ENCODE measurements around the gene HRH2. TPM values are rescaled to one million over a fixed set of nuclear protein-coding genes. Genes with fewer than 3 reads are reported as not detected.

The HRH2 gene
- total RNA-seq, 2 donors from 2014 or later, result 0.78 TPM; not detected in 1

GRCh38 chr5:175711472-175712312 is 53.8 kb downstream of the HRH2 start:
- intact Hi-C loops (cut with DNase I), result loop anchor here (5.0 kb wide), 1 partner anchor 179 kb away; no protein-coding TSS in a partner anchor

GRCh38 chr5:175712313-175712680 is 54.4 kb downstream of the HRH2 start:
- no peaks in the 10 kb centered on the region for H3K36me3 ChIP-seq (replicated peaks in 1 of 2; ENCODE audit: insufficient read depth in 1 of 2, low read depth in 2 of 2)
- no peak for ATAC-seq
- WGBS, 2 donors, result 89 to 91% methylated on average over 6 to 8 of the region's 8 CpGs
- TF ChIP-seq, protein P1, sequence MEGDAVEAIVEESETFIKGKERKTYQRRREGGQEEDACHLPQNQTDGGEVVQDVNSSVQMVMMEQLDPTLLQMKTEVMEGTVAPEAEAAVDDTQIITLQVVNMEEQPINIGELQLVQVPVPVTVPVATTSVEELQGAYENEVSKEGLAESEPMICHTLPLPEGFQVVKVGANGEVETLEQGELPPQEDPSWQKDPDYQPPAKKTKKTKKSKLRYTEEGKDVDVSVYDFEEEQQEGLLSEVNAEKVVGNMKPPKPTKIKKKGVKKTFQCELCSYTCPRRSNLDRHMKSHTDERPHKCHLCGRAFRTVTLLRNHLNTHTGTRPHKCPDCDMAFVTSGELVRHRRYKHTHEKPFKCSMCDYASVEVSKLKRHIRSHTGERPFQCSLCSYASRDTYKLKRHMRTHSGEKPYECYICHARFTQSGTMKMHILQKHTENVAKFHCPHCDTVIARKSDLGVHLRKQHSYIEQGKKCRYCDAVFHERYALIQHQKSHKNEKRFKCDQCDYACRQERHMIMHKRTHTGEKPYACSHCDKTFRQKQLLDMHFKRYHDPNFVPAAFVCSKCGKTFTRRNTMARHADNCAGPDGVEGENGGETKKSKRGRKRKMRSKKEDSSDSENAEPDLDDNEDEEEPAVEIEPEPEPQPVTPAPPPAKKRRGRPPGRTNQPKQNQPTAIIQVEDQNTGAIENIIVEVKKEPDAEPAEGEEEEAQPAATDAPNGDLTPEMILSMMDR (IDR thresholded peaks at IDR 0.05), result no peak
- TF ChIP-seq POLR2A (IDR thresholded peaks at IDR 0.05), result no peak
- H3K9me3 ChIP-seq, result peaks cover 0 to 13% (median 0%) of the 10 kb centered on the region in 3 donors
- H3K4me3 ChIP-seq, result no peak overlapping the region
- H3K27ac ChIP-seq, result no peak overlapping the region
- intact Hi-C loops (cut with DNase I), result loop anchor here (5.0 kb wide), 1 partner anchor 180 kb away; no protein-coding TSS in a partner anchor
- H3K27me3 ChIP-seq, result no peaks in the 10 kb centered on the region
- H3K4me1 ChIP-seq, result no peaks in the 10 kb centered on the region
- DNase-seq, result no peak

More at GRCh38 chr5:175711472-175712312, 53.8 kb downstream of the HRH2 start:
- 86 to 89% methylated on average over 20 of the region's 20 CpGs for WGBS, 2 donors
- TF ChIP-seq POLR2A (IDR thresholded peaks at IDR 0.05), result no peak
- TF ChIP-seq, protein P1 (IDR thresholded peaks at IDR 0.05), result no peak
- no peak overlapping the region for H3K4me3 ChIP-seq
- peaks cover 0 to 8% (median 0%) of the 10 kb centered on the region in 3 donors for H3K9me3 ChIP-seq
- DNase-seq, result no peak
- no peak for ATAC-seq
- H3K36me3 ChIP-seq (replicated peaks in 1 of 2; ENCODE audit: insufficient read depth in 1 of 2, low read depth in 2 of 2), result no peaks in the 10 kb centered on the region
- H3K4me1 ChIP-seq, result peaks cover 3% of the 10 kb centered on the region
- H3K27me3 ChIP-seq, result no peaks in the 10 kb centered on the region
- no peak overlapping the region for H3K27ac ChIP-seq

- no peak for TF ChIP-seq POLR2A (IDR thresholded peaks at IDR 0.05)
- TF ChIP-seq, protein P1 (IDR thresholded peaks at IDR 0.05), result no peak
- DNase-seq (no peak), ATAC-seq (no peak)
- WGBS, 2 donors, result 41 to 47% methylated on average over 9 to 11 of the region's 11 CpGs
- peaks cover 0 to 13% (median 0%) of the 10 kb centered on the region in 3 donors for H3K9me3 ChIP-seq
- no peak overlapping the region for H3K27ac ChIP-seq
- intact Hi-C loops (cut with DNase I), result loop anchor here (5.0 kb wide), 1 partner anchor 180 kb away; no protein-coding TSS in a partner anchor
- no peak overlapping the region for H3K4me3 ChIP-seq
- H3K27me3 ChIP-seq, result no peaks in the 10 kb centered on the region
- H3K4me1 ChIP-seq, result no peaks in the 10 kb centered on the region
- no peaks in the 10 kb centered on the region for H3K36me3 ChIP-seq (replicated peaks in 1 of 2; ENCODE audit: insufficient read depth in 1 of 2, low read depth in 2 of 2)
Measured at GRCh38 chr5:175712681-175713085, 54.8 kb downstream of the HRH2 start.

DNA sequence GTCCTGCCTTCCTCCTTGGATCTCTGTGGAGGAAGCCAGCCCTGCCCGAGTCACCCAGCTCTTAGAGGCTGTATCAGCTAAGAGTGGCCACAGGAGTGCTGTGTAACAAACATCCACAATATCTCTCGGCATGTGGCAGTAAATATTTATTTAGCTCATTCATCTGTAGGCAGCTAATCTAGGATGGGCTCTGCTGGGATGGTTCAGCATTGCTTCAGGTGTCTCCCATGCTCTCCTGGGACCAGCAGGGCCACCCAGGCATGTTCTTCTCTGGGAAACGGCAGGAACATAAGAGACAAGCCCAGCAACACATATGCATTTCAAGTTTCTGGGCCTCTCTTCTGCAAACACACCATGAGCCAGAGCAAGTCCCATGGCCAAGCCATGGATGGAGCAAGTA is 56.1 kb downstream of the HRH2 start:
- ATAC-seq (no peak), DNase-seq (no peak)
- peaks cover 0 to 13% (median 0%) of the 10 kb centered on the region in 3 donors for H3K9me3 ChIP-seq
- no peak overlapping the region for H3K4me3 ChIP-seq
- 79 to 92% methylated on average over 3 of the region's 3 CpGs for WGBS, 2 donors
- no peaks in the 10 kb centered on the region for H3K36me3 ChIP-seq (replicated peaks in 1 of 2; ENCODE audit: insufficient read depth in 1 of 2, low read depth in 2 of 2)
- H3K27me3 ChIP-seq, result no peaks in the 10 kb centered on the region
- no peak overlapping the region for H3K27ac ChIP-seq
- intact Hi-C loops (cut with DNase I), result loop anchor here (5.0 kb wide), 1 partner anchor 182 kb away; no protein-coding TSS in a partner anchor
- TF ChIP-seq, protein P1 (IDR thresholded peaks at IDR 0.05), result no peak
- TF ChIP-seq POLR2A (IDR thresholded peaks at IDR 0.05), result no peak
- H3K4me1 ChIP-seq, result peaks cover 11% of the 10 kb centered on the region

Data from body of pancreas (tissue), 4 donors.